HCT116 (cell line): ENCODE results near the gene ACTL6B. TPM values are rescaled to one million over a fixed set of nuclear protein-coding genes. Genes with fewer than 3 reads are reported as not detected.

ENCODE experiments used
- ATAC-seq: fragments of 200-7000 bp; cut with Tn5 transposase; 2 replicates; pipeline ENCODE4 v1.9.1; 2020; ENCODE audit warnings: mild to moderate bottlenecking, moderate library complexity
- BruUV-seq: library from RNA; stranded (reverse); fragments of 400-500 nt; replicated peaks from 2 replicates; lab custom pipeline; 2021; lab: Mats Ljungman, UMichigan
- CTCF ChIA-PET: fragments of 300-600 bp; sonication (Branson Sonifier 250); formaldehyde crosslinking; loops from one replicate; lab custom pipeline; 2021; ENCODE audit warnings: antibody characterized with exemption; lab: Charles Lee
- POLR2A ChIA-PET: fragments of 300-600, 350-600 bp; sonication (Branson Sonifier 250); formaldehyde crosslinking; loops from one replicate; lab custom pipeline; 2021; ENCODE audit warnings: antibody characterized with exemption; lab: Charles Lee
- RAD21 ChIA-PET, 2 experiments: fragments of 300-600 bp; sonication (Branson Sonifier 250); formaldehyde crosslinking; loops; one replicate each; lab custom pipeline; 2023; ENCODE audit warnings: low total read pairs in 2 of 2; ENCODE audit not compliant: uncharacterized antibody in 2 of 2, unreplicated experiment in 2 of 2, low non-redundant PET in 1 of 2; lab: Charles Lee
- DNase-seq: peaks from one replicate; pipeline ENCODE4 v3.0.0-alpha.2; 2010; ENCODE audit warnings: low read depth, low spot score
- H2AFZ ChIP-seq: fragments of 200-600 bp; shearing (Covaris generic), sonication (generic); 2 replicates; pipeline ENCODE4 v1.6.1; 2017; ENCODE audit warnings: low read depth, mixed run types, mixed read lengths, antibody characterized with exemption, low read length; ENCODE audit not compliant: poor library complexity, severe bottlenecking
- H3K27ac ChIP-seq: 2 replicates; pipeline ENCODE4 v1.5.1; 2012; ENCODE audit warnings: low read depth, low read length
- H3K27me3 ChIP-seq: fragments of 200-600 bp; sonication (generic); 2 replicates; pipeline ENCODE4 v1.6.1; 2016; ENCODE audit warnings: mixed run types, low read length, mixed read lengths; ENCODE audit not compliant: insufficient read depth
- H3K36me3 ChIP-seq, 2 experiments: fragments of 200-500 bp in 1 of 2; fragments of 200-600 bp in 1 of 2; sonication (Bioruptor generic) in 1 of 2; sonication (generic) in 1 of 2; 2 replicates each; pipeline versions ENCODE4 v1.5.1 to v1.6.1; 2014 to 2016; ENCODE audit warnings: low read length in 2 of 2, inconsistent platforms in 1 of 2, mixed read lengths in 1 of 2, mixed run types in 1 of 2; ENCODE audit not compliant: insufficient read depth in 2 of 2, control insufficient read depth in 1 of 2
- H3K4me1 ChIP-seq, 2 experiments: fragments of 200-600 bp in 1 of 2; sonication (generic) in 1 of 2; 2 replicates each; pipeline versions ENCODE4 v1.5.1 to v1.6.1; 2012 to 2017; ENCODE audit warnings: low read length in 2 of 2, inconsistent platforms in 1 of 2, mild to moderate bottlenecking in 1 of 2, mixed read lengths in 1 of 2, mixed run types in 1 of 2, moderate library complexity in 1 of 2; ENCODE audit not compliant: insufficient read depth in 2 of 2, control insufficient read depth in 1 of 2
- H3K4me2 ChIP-seq: fragments of 200-600 bp; sonication (generic); 2 replicates; pipeline ENCODE4 v1.6.1; 2017; ENCODE audit warnings: mixed run types, low read length, mixed read lengths
- H3K4me3 ChIP-seq, 2 experiments: fragments of 200-600 bp in 1 of 2; sonication (generic) in 1 of 2; replicated peaks in 1 of 2; 2 replicates each; pipeline ENCODE4 v1.5.1; 2011 to 2016; ENCODE audit warnings: low read length in 2 of 2, control low read depth in 1 of 2, low read depth in 1 of 2, mild to moderate bottlenecking in 1 of 2, mixed read lengths in 1 of 2, mixed run types in 1 of 2
- H3K79me2 ChIP-seq: fragments of 200-600 bp; sonication (generic); 2 replicates; pipeline ENCODE4 v1.6.1; 2017; ENCODE audit warnings: mild to moderate bottlenecking, mixed run types, low read length, moderate library complexity, mixed read lengths; ENCODE audit not compliant: insufficient read depth
- H3K9ac ChIP-seq: fragments of 200-600 bp; sonication (generic); 2 replicates; pipeline ENCODE4 v1.6.1; 2016; ENCODE audit warnings: low read length, mixed read lengths
- H3K9me2 ChIP-seq: fragments of 200-600 bp; sonication (generic), shearing (Covaris generic); 2 replicates; pipeline ENCODE4 v1.6.1; 2017; ENCODE audit warnings: mixed run types, mild to moderate bottlenecking, moderate library complexity; ENCODE audit not compliant: insufficient read depth
- H3K9me3 ChIP-seq, 2 experiments: fragments of 200-500 bp in 1 of 2; fragments of 200-600 bp in 1 of 2; sonication (Bioruptor generic) in 1 of 2; sonication (generic) in 1 of 2; 2 replicates each; pipeline ENCODE4 v1.6.1; 2014 to 2017; ENCODE audit warnings: low read length in 2 of 2, mixed read lengths in 2 of 2, inconsistent platforms in 1 of 2, low read depth in 1 of 2, mild to moderate bottlenecking in 1 of 2, mixed run types in 1 of 2, moderate library complexity in 1 of 2; ENCODE audit not compliant: control insufficient read depth in 1 of 2, insufficient read depth in 1 of 2
- H4K20me1 ChIP-seq: fragments of 200-600 bp; sonication (generic), shearing (Covaris generic); 2 replicates; pipeline ENCODE4 v1.6.1; 2017; ENCODE audit warnings: mixed run types, mild to moderate bottlenecking, moderate library complexity; ENCODE audit not compliant: insufficient read depth
- JUND ChIP-seq: IDR thresholded peaks from 2 replicates; pipeline ENCODE4 v1.6.1; 2012
- RAD21 ChIP-seq: IDR thresholded peaks from 2 replicates; pipeline ENCODE4 v1.6.1; 2012; ENCODE audit warnings: low read depth, mild to moderate bottlenecking
- SIN3A ChIP-seq: IDR thresholded peaks from 2 replicates; pipeline ENCODE4 v1.6.1; 2012; ENCODE audit warnings: low read depth
- SP1 ChIP-seq: IDR thresholded peaks from 2 replicates; pipeline ENCODE4 v1.6.1; 2012; ENCODE audit warnings: low read depth
- TCF7L2 ChIP-seq: IDR thresholded peaks from 2 replicates; pipeline ENCODE4 v1.7.0; 2011; ENCODE audit warnings: borderline replicate concordance, inconsistent platforms; ENCODE audit not compliant: insufficient read depth, insufficient read length; ENCODE audit errors: extremely low read depth
- YY1 ChIP-seq: IDR thresholded peaks from 2 replicates; pipeline ENCODE4 v1.6.1; 2011; ENCODE audit warnings: low read length, low read depth, moderate library complexity, mild to moderate bottlenecking; ENCODE audit not compliant: insufficient replicate concordance; ENCODE audit errors: extremely low read depth
- ZFX ChIP-seq: fragments of 450-650 bp; IDR thresholded peaks from 2 replicates; pipeline ENCODE4 v1.6.1; 2017
- ZNF274 ChIP-seq: fragments of 200-500 bp; sonication (Bioruptor generic); IDR thresholded peaks from 2 replicates; pipeline ENCODE4 v1.6.1; 2014; ENCODE audit warnings: mild to moderate bottlenecking, low read depth, low read length, inconsistent platforms
- intact Hi-C: fragments of 100-400 bp; cut with micrococcal nuclease; formaldehyde crosslinking; loops from 2 replicates; pipeline ENCODE4 v1.10.0; 2022
- total RNA-seq: library from RNA; stranded (reverse); gene quantifications from one replicate; pipeline ENCODE4 v1.2.1, GENCODE V29; 2021; ENCODE audit not compliant: unreplicated experiment
- TF ChIP-seq, protein P1 (sequence below): IDR thresholded peaks from 2 replicates; pipeline ENCODE4 v1.6.1; 2012; ENCODE audit warnings: low read depth
- TF ChIP-seq, protein P2 (sequence below): IDR thresholded peaks from 2 replicates; pipeline ENCODE4 v1.6.1; 2011; ENCODE audit warnings: mild to moderate bottlenecking, low read length, moderate library complexity; ENCODE audit not compliant: insufficient replicate concordance; ENCODE audit errors: extremely low read depth

The ACTL6B gene
- total RNA-seq, 1 experiment from 2014 or later, result not detected

DNA sequence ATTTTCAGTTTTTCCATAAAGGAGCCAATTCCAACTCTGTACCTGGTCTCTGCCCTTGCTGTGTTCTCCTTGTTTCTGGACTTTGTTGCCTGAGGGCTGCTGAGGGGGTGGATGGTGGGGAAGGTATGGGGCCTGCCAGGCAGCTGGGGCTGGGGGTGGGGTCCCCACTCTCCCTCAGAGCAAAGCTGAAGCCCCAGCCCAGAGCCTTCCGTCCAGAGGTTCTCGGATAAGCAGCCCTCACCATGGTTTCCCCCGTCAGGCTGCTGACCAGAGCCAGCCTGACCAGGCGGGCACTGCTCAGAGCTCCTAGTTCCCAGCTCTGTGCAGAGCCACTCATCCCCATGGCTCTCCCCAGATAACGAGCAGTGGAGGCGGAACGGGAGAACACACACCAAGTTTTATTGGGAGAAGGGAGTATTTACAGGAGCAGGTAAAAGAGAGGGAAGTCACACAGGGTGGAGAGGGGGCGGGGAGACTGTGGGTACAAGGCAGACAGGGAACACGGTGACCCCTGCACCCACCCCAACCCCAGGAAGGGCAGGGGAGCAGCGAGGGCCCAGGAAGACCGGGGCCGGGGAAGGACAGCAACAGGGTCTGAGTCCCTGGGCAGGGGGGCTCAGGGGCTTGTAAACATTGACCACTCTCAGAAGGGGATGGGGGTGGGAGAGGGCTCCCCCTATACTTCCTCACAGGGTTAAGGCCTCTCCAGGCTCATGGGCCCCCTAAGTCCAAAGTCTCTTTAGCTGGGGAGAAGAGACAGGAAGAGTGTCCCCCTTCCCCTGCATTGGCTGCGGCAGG, 23.1 kb upstream of the ACTL6B start:
- DNase-seq (no peak), ATAC-seq (no peak)
- H3K4me2 ChIP-seq, result no peak overlapping the region
- H3K9me3 ChIP-seq, result no peaks in the 10 kb centered on the region
- POLR2A ChIA-PET, result no interaction called here
- H3K4me1 ChIP-seq, result peaks cover 0 to 5% of the 10 kb centered on the region in 2 experiments; a peak in 1 of 4 replicates
- intact Hi-C loops, result no loop called here
- no peak overlapping the region for H3K4me3 ChIP-seq
- no peaks in the 10 kb centered on the region for H3K27me3 ChIP-seq
- H3K9ac ChIP-seq, result no peak overlapping the region
- RAD21 ChIA-PET, result no interaction called here
- no TSS peak for BruUV-seq
- peaks cover 20 to 21% of the 10 kb centered on the region in 2 experiments; a peak in 3 of 4 replicates for H3K36me3 ChIP-seq
- no peak overlapping the region; the same call in 1 of the 2 replicates for H3K27ac ChIP-seq
- no peak overlapping the region for H2AFZ ChIP-seq
- no peaks in the 10 kb centered on the region for H3K9me2 ChIP-seq
- CTCF ChIA-PET, result no interaction called here
- peaks cover 24% of the 10 kb centered on the region for H3K79me2 ChIP-seq
- H4K20me1 ChIP-seq, result no peaks in the 10 kb centered on the region
- TF ChIP-seq ZFX (no peak), YY1 (no peak), RAD21 (no peak), TCF7L2 (no peak), SIN3A (no peak), JUND (no peak), SP1 (no peak), ZNF274 (no peak)
- TF ChIP-seq, protein P1, sequence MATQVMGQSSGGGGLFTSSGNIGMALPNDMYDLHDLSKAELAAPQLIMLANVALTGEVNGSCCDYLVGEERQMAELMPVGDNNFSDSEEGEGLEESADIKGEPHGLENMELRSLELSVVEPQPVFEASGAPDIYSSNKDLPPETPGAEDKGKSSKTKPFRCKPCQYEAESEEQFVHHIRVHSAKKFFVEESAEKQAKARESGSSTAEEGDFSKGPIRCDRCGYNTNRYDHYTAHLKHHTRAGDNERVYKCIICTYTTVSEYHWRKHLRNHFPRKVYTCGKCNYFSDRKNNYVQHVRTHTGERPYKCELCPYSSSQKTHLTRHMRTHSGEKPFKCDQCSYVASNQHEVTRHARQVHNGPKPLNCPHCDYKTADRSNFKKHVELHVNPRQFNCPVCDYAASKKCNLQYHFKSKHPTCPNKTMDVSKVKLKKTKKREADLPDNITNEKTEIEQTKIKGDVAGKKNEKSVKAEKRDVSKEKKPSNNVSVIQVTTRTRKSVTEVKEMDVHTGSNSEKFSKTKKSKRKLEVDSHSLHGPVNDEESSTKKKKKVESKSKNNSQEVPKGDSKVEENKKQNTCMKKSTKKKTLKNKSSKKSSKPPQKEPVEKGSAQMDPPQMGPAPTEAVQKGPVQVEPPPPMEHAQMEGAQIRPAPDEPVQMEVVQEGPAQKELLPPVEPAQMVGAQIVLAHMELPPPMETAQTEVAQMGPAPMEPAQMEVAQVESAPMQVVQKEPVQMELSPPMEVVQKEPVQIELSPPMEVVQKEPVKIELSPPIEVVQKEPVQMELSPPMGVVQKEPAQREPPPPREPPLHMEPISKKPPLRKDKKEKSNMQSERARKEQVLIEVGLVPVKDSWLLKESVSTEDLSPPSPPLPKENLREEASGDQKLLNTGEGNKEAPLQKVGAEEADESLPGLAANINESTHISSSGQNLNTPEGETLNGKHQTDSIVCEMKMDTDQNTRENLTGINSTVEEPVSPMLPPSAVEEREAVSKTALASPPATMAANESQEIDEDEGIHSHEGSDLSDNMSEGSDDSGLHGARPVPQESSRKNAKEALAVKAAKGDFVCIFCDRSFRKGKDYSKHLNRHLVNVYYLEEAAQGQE, result no peak
- TF ChIP-seq, protein P2, sequence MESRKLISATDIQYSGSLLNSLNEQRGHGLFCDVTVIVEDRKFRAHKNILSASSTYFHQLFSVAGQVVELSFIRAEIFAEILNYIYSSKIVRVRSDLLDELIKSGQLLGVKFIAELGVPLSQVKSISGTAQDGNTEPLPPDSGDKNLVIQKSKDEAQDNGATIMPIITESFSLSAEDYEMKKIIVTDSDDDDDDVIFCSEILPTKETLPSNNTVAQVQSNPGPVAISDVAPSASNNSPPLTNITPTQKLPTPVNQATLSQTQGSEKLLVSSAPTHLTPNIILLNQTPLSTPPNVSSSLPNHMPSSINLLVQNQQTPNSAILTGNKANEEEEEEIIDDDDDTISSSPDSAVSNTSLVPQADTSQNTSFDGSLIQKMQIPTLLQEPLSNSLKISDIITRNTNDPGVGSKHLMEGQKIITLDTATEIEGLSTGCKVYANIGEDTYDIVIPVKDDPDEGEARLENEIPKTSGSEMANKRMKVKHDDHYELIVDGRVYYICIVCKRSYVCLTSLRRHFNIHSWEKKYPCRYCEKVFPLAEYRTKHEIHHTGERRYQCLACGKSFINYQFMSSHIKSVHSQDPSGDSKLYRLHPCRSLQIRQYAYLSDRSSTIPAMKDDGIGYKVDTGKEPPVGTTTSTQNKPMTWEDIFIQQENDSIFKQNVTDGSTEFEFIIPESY, result no peak
